ENCODE data around the gene TET3.

GRCh38 chr2:73999881-74000597 lies 15.3 kb downstream of the TET3 start:
- TF ChIP-seq CTCF (IDR thresholded peaks at IDR 0.05; ENCODE audit: low read depth, low read length) (no peak), POLR2A (IDR thresholded peaks at IDR 0.05; ENCODE audit: extremely low read depth, insufficient read length) (no peak)

All from NB4 (cell line).